Measurements from ENCODE around the gene KRT17.

DNA sequence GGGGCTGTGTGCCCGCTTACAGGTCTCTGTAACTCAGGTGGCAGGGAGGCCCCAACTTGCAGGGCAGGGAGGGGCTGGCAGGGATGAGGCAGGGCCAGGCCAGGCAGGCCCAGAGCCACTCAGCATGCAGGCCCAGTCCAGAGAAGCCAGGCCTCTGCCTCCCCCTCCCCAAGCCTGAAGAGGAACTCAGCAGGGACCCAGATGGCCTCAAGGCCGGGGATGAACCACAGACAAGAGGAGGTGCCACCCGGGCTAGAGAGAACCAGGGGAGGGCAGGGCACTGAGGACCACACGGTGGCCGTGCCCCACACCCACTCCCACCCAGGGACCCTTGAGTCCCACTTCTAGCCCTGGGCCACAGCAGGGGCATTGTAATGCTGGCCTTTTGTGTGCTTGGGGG is 34.5 kb upstream of the KRT17 start:
- TF ChIP-seq, protein P1, sequence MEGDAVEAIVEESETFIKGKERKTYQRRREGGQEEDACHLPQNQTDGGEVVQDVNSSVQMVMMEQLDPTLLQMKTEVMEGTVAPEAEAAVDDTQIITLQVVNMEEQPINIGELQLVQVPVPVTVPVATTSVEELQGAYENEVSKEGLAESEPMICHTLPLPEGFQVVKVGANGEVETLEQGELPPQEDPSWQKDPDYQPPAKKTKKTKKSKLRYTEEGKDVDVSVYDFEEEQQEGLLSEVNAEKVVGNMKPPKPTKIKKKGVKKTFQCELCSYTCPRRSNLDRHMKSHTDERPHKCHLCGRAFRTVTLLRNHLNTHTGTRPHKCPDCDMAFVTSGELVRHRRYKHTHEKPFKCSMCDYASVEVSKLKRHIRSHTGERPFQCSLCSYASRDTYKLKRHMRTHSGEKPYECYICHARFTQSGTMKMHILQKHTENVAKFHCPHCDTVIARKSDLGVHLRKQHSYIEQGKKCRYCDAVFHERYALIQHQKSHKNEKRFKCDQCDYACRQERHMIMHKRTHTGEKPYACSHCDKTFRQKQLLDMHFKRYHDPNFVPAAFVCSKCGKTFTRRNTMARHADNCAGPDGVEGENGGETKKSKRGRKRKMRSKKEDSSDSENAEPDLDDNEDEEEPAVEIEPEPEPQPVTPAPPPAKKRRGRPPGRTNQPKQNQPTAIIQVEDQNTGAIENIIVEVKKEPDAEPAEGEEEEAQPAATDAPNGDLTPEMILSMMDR (IDR thresholded peaks at IDR 0.05): no peak
- no peak for TF ChIP-seq POLR2A (IDR thresholded peaks at IDR 0.05)
